Heart right ventricle (tissue), 16 donors: ENCODE measurements around the gene YOD1. TPM values are rescaled to one million over a fixed set of nuclear protein-coding genes. Genes with fewer than 3 reads are reported as not detected.
A peak's percentile ranks its signal among the peaks of the same experiment; 100 is the strongest.
"Not testable (repeated sequence)": the region's sequence is repeated elsewhere in the genome, so short reads cannot be mapped to it uniquely, and the experiment has no call there.

Experiments used
- ATAC-seq, 8 donors: fragments of 200-7000 bp; cut with Tn5 transposase; one replicate each; pipeline ENCODE4 v1.9.1; 2020; ENCODE audit warnings: mild to moderate bottlenecking in 8 of 8, moderate library complexity in 8 of 8, moderate number of reproducible peaks in 1 of 8
- DNase-seq, 2 donors: peaks; one replicate each; pipeline ENCODE4 v3.0.0-alpha.2; 2020
- H3K27ac ChIP-seq, 10 donors: fragments of 200-600 bp; sonication (generic) in 2 of 10; one replicate each; pipeline versions ENCODE4 v1.5.0 to v1.8.0; 2020 to 2022; ENCODE audit warnings: mild to moderate bottlenecking in 3 of 10
- H3K27me3 ChIP-seq, 7 donors: fragments of 200-600 bp; one replicate each; pipeline ENCODE4 v1.8.0; 2021 to 2022; ENCODE audit warnings: mild to moderate bottlenecking in 2 of 7
- H3K36me3 ChIP-seq, 9 donors: fragments of 200-600 bp; sonication (generic) in 1 of 9; one replicate each; pipeline versions ENCODE4 v1.5.0 to v1.8.0; 2020 to 2022; ENCODE audit warnings: mild to moderate bottlenecking in 2 of 9
- H3K4me1 ChIP-seq, 9 donors: fragments of 200-600 bp; sonication (generic) in 1 of 9; one replicate each; pipeline versions ENCODE4 v1.5.0 to v1.8.0; 2020 to 2022; ENCODE audit warnings: mild to moderate bottlenecking in 4 of 9
- H3K4me3 ChIP-seq, 10 donors: fragments of 200-600 bp; sonication (generic) in 2 of 10; one replicate each; pipeline versions ENCODE4 v1.5.0 to v1.8.0; 2020 to 2022; ENCODE audit warnings: mild to moderate bottlenecking in 7 of 10, moderate library complexity in 2 of 10
- H3K9me3 ChIP-seq, 11 donors: fragments of 200-600 bp in 10 of 11; sonication (generic) in 2 of 11; one replicate each; pipeline versions ENCODE4 v1.5.0 to v1.8.0; 2013 to 2022; ENCODE audit warnings: mild to moderate bottlenecking in 2 of 11, control low read depth in 1 of 11, moderate library complexity in 1 of 11
- WGBS, 2 donors: extraction: QIAGEN DNeasy Blood & Tissue Kit; methylation state at CpG; one replicate each; pipeline ENCODE4 v1.1.7; 2013; ENCODE audit warnings: inconsistent platforms in 1 of 2; 5-methylcytosine and 5-hydroxymethylcytosine counted together
- intact Hi-C, 10 donors: fragments of 100-400 bp; cut with DNase I; formaldehyde crosslinking; loops; one replicate each; pipeline versions ENCODE4 v1.11.1 to v1.14.2; 2022
- polyA plus RNA-seq, 2 donors: library from polyadenylated mRNA; stranded (reverse); fragments of 200-250 nt; gene quantifications; one replicate each; pipeline ENCODE4 v1.2.3, GENCODE V29; 2013
- total RNA-seq, 10 donors: library from RNA; stranded (reverse); fragmentation: NEBNext Ultra II Directional in 3 of 10; extraction: Animal tissue kit (Norgen Biotek cat#: 25700) in 3 of 10; gene quantifications; one replicate each; pipeline versions ENCODE4 v1.2.1 to v1.2.4, GENCODE V29; 2021 to 2023
- TF ChIP-seq, protein P1 (sequence below), 9 donors: fragments of 200-600 bp; sonication (generic) in 2 of 9; IDR thresholded peaks; one replicate each; pipeline versions ENCODE4 v1.5.0 to v1.8.0; 2021 to 2022; ENCODE audit warnings: antibody characterized with exemption in 9 of 9, mild to moderate bottlenecking in 5 of 9, moderate library complexity in 1 of 9
- donor health status: Arrhythmogenic right ventricular cardiomyopathy.
- donor health status: ischemic (EF 13 %, LVEDD 7.1; RV severe dilation, severe dysfunction).
- donor health status: healthy with polysubstance abuse.
- donor health status: DM: no; HTN: yes; CAD: no.
- donor health status: DM: no; HTN: no; CAD: no.
- donor health status: ischemic (EF 25% LVEDD 6.9; RV normal size, moderate dysfunction).
- donor health status: ischemic (EF 25% LVEDD 5.7; RV mildly dilated, moderate dysfunction).
- donor health status: healthy.
- donor health status: DM: yes; HTN: yes; CAD: no.
- donor health status: Ischemic cardiomyopathy.
- donor health status: ischemic (EF 35%, LVEDD 5.7; RV mildly dilated, moderate dysfunction).
- donor health status: nonischemic (EF 11% LVEDD 7.7; RV severe dilation, severe dysfunction).
- donor health status: DM: yes; HTN: yes; CAD: no.
- donor health status: PGD.
- donor health status: ischemic (EF 29% LVEDD 5.4; RV normal size, mild dysfunction).
- donor health status: nonischemic (EF 23%, LVEDD 6.1; RV moderate dilation, normal function).

The YOD1 gene
- total and polyA plus RNA-seq, 12 donors = 2.6 to 9.1 (median 5.7) TPM

DNA sequence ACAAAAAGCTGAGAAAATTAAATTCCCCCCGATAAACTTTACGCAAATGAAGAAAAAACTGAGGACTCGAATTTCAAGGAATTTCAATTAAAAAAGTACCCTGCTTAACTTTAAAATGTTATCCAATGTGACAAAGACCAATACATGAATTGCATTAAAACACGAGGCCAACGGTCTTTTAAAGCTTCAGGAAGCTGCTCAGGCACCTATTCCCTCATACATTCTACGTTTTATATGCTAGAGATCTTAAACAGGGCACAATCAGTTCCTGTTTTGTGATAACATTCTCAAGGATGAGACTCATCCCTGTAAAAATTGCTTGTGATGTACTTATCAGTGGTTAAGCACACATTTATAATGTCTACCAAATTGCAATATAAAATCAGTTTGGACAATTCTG lies 3.0 kb downstream of the YOD1 start:
- peaks cover 8 to 79% (median 61%) of the 10 kb centered on the region in 9 donors for H3K4me1 ChIP-seq
- H3K4me3 ChIP-seq = peak overlapping the region in 1 of 10 donors; percentile 10
- no peaks in the 10 kb centered on the region for H3K27me3 ChIP-seq
- TF ChIP-seq, protein P1, sequence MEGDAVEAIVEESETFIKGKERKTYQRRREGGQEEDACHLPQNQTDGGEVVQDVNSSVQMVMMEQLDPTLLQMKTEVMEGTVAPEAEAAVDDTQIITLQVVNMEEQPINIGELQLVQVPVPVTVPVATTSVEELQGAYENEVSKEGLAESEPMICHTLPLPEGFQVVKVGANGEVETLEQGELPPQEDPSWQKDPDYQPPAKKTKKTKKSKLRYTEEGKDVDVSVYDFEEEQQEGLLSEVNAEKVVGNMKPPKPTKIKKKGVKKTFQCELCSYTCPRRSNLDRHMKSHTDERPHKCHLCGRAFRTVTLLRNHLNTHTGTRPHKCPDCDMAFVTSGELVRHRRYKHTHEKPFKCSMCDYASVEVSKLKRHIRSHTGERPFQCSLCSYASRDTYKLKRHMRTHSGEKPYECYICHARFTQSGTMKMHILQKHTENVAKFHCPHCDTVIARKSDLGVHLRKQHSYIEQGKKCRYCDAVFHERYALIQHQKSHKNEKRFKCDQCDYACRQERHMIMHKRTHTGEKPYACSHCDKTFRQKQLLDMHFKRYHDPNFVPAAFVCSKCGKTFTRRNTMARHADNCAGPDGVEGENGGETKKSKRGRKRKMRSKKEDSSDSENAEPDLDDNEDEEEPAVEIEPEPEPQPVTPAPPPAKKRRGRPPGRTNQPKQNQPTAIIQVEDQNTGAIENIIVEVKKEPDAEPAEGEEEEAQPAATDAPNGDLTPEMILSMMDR (IDR thresholded peaks at IDR 0.05) = no peak
- DNase-seq (no peak), ATAC-seq (no peak)
- peaks cover 0 to 52% (median 9%) of the 10 kb centered on the region in 9 donors for H3K36me3 ChIP-seq
- WGBS, 2 donors = 70 to 74% methylated on average over 6 of the region's 6 CpGs
- intact Hi-C loops = no loop called here
- no peak overlapping the region for H3K27ac ChIP-seq
- no peaks in the 10 kb centered on the region for H3K9me3 ChIP-seq

DNA sequence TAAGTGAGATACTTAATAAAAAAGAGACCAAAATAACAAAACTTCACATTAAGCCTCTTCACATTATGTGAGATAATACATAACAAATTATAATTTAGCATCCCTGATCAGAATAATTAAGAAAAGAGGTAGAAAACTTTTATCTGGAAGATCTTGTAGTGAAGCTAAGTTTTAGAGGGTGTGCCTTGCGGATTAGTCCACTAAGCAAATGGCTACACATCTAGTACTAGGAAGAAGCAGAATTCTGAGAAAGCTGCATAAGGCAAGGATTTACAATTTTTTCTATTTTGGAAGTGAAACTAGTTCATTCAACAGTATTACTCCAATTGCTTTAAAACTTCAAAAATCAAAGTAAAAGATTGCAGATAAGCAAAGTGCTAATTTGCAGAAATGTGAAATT lies 3.5 kb downstream of the YOD1 start:
- Histone ChIP-seq H3K27me3 (no peaks in the 10 kb centered on the region), H3K36me3 (peaks cover 0 to 52% (median 9%) of the 10 kb centered on the region in 9 donors), H3K27ac (no peak overlapping the region), H3K4me3 (peak overlapping the region in 2 of 10 donors; percentile 5 to 10), H3K4me1 (peaks cover 8 to 77% (median 60%) of the 10 kb centered on the region in 9 donors), H3K9me3 (no peaks in the 10 kb centered on the region)
- DNase-seq (no peak), ATAC-seq (no peak)
- TF ChIP-seq, protein P1 (IDR thresholded peaks at IDR 0.05) = no peak
- intact Hi-C loops = no loop called here
- 81 to 90% methylated on average over 1 of the region's 1 CpG for WGBS, 2 donors

DNA sequence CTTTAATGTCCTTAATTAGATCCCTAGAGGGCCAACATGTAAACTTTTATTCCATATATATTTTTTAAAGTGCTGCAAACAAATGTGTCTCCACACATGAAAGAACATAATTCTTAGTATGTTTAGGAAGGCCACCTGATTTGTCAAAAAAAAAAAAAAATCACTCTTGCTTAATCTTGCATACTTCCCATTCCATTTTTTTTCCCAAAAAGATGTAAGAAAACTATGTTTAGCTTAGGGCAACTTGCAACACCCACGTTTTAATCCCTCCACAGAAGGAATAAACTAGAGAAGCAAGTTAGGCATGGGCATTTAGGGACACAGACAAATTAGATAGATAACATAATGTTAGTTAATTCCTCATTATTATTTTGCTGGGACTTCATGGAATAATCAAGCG lies 5.6 kb downstream of the YOD1 start:
- intact Hi-C loops = no loop called here
- TF ChIP-seq, protein P1 (IDR thresholded peaks at IDR 0.05) = no peak
- Histone ChIP-seq H3K4me1 (peaks cover 2 to 66% (median 45%) of the 10 kb centered on the region in 9 donors), H3K27ac (no peak overlapping the region), H3K9me3 (no peaks in the 10 kb centered on the region), H3K27me3 (no peaks in the 10 kb centered on the region), H3K36me3 (peaks cover 0 to 52% (median 9%) of the 10 kb centered on the region in 9 donors), H3K4me3 (no peak overlapping the region)
- DNase-seq (no peak), ATAC-seq (no peak)
- WGBS, 2 donors = 75 to 85% methylated on average over 2 of the region's 2 CpGs

DNA sequence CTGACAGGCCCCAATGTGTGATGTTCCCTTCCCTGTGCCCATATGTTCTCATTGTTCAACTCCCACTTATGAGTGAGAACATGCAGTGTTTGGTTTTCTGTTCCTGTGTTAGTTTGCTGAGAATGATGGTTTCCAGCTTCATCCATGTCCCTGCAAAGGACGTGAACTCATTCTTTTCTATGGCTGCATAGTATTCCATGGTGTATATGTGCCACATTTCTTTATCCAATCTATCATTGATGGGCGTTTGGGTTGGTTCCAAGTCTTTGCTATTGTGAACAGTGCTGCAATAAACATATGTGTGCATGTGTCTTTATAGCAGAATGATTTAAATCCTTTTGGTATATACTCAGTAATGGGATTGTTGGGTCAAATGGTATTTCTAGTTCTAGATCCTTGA lies 9.6 kb downstream of the YOD1 start:
- H3K9me3 ChIP-seq, intact Hi-C loops, H3K4me3 ChIP-seq, H3K27me3 ChIP-seq, ATAC-seq, H3K27ac ChIP-seq, DNase-seq: not testable (repeated sequence)
- peaks cover 0 to 46% (median 15%) of the 10 kb centered on the region in 9 donors for H3K4me1 ChIP-seq
- WGBS, 2 donors = 94% methylated on average over 2 of the region's 2 CpGs
- peaks cover 0 to 20% (median 0%) of the 10 kb centered on the region in 9 donors for H3K36me3 ChIP-seq

DNA sequence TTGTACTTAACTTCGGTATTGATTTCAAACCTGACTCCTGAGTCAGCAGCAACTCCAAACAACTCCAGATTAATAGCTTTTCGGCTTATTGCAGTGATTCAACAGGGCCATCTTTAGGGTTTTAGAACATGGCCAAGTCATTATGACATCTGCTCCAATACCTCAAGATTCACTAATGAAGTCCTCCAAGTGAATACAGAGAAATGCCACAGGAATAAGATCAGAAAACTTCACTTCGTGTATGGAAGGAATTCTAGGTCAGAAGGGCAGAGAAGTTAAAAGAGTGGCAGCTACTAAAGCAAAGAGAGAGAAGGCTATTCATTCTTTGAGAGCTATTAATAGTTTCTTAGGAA lies 10.9 kb downstream of the YOD1 start:
- ATAC-seq = no peak
- Histone ChIP-seq H3K27ac (peak overlapping the region in 3 of 10 donors; percentile 2 to 37 (median 8)), H3K9me3 (no peaks in the 10 kb centered on the region), H3K27me3 (peaks cover 0 to 4% (median 0%) of the 10 kb centered on the region in 7 donors), H3K36me3 (peaks cover 0 to 8% (median 0%) of the 10 kb centered on the region in 9 donors), H3K4me1 (peaks cover 0 to 35% (median 6%) of the 10 kb centered on the region in 9 donors), H3K4me3 (no peak overlapping the region)
- intact Hi-C loops = no loop called here
- 61 to 64% methylated on average over 3 of the region's 3 CpGs for WGBS, 2 donors
- DNase-seq = no peak
- TF ChIP-seq, protein P1 (IDR thresholded peaks at IDR 0.05) = no peak
